GM23338 (cell line): ENCODE data around the gene RELCH.

Experiments
- CREB1 ChIP-seq: fragments of 250-450 bp; sonication (Bioruptor Pico); IDR thresholded peaks from 2 replicates; pipeline ENCODE4 v1.5.0; 2020; ENCODE audit warnings: low read depth, mild to moderate bottlenecking, moderate library complexity
- EZH2 ChIP-seq: fragments of 200-600 bp; sonication (generic); IDR thresholded peaks from one replicate; pipeline ENCODE4 v1.8.0; 2017; ENCODE audit warnings: antibody characterized with exemption, mild to moderate bottlenecking, low read depth; ENCODE audit not compliant: unreplicated experiment
- EZH2phosphoT487 ChIP-seq: fragments of 200-600 bp; sonication (generic); IDR thresholded peaks from one replicate; pipeline ENCODE4 v1.8.1; 2018; ENCODE audit warnings: antibody characterized with exemption; ENCODE audit not compliant: unreplicated experiment
- JUNB ChIP-seq: IDR thresholded peaks from one replicate; pipeline ENCODE4 v1.6.1; 2016; ENCODE audit warnings: antibody characterized with exemption; ENCODE audit not compliant: unreplicated experiment
- NANOG ChIP-seq: IDR thresholded peaks from 2 replicates; pipeline ENCODE4 v1.6.1; 2016; ENCODE audit warnings: antibody characterized with exemption, borderline replicate concordance
- POLR2AphosphoS5 ChIP-seq: IDR thresholded peaks from 2 replicates; pipeline ENCODE4 v1.6.1; 2016; ENCODE audit warnings: antibody characterized with exemption, low read depth
- STAT1 ChIP-seq: IDR thresholded peaks from one replicate; pipeline ENCODE4 v1.6.1; 2016; ENCODE audit warnings: antibody characterized with exemption; ENCODE audit not compliant: unreplicated experiment
- TF ChIP-seq, protein P1 (sequence below), 2 experiments: fragments of 200-600 bp in 1 of 2; sonication (generic) in 1 of 2; conservative IDR thresholded peaks; 2 replicates each; pipeline versions ENCODE4 v1.5.1 to v1.6.1; 2016 to 2017; ENCODE audit warnings: antibody characterized with exemption in 2 of 2, low read depth in 2 of 2, mild to moderate bottlenecking in 2 of 2, moderate library complexity in 1 of 2
- TF ChIP-seq, protein P2 (sequence below): IDR thresholded peaks from one replicate; pipeline ENCODE4 v1.6.1; 2018; ENCODE audit warnings: antibody characterized with exemption; ENCODE audit not compliant: unreplicated experiment
- TF ChIP-seq, protein P3 (sequence below): IDR thresholded peaks from 2 replicates; pipeline ENCODE4 v1.6.1; 2016; ENCODE audit warnings: antibody characterized with exemption

DNA sequence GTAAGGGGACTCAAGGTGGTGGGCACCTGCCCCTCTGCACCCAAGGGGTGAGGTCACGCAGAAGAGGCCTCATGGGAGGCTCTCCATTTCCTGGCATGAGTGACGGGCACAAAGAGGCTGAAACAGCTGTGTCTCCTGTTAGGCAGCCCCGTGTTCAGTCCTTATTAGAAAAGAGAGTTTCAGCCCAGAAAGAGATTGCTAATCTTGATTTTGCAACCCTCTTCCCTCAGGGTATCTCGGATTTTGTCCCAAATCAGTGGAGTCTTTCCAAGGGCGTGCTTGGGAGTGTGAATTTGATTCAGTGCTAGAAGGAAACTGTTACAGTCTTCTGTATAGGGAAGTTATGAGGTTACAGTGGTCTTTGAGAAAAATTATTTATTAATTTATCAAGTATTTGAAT, 148.4 kb downstream of the RELCH start:
- TF ChIP-seq, protein P1, sequence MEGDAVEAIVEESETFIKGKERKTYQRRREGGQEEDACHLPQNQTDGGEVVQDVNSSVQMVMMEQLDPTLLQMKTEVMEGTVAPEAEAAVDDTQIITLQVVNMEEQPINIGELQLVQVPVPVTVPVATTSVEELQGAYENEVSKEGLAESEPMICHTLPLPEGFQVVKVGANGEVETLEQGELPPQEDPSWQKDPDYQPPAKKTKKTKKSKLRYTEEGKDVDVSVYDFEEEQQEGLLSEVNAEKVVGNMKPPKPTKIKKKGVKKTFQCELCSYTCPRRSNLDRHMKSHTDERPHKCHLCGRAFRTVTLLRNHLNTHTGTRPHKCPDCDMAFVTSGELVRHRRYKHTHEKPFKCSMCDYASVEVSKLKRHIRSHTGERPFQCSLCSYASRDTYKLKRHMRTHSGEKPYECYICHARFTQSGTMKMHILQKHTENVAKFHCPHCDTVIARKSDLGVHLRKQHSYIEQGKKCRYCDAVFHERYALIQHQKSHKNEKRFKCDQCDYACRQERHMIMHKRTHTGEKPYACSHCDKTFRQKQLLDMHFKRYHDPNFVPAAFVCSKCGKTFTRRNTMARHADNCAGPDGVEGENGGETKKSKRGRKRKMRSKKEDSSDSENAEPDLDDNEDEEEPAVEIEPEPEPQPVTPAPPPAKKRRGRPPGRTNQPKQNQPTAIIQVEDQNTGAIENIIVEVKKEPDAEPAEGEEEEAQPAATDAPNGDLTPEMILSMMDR (conservative IDR thresholded peaks at IDR 0.05; ENCODE audit: low read depth in 2 of 2) = no peak
- TF ChIP-seq EZH2 (no peak), EZH2phosphoT487 (no peak), POLR2AphosphoS5 (no peak), NANOG (no peak), STAT1 (no peak), JUNB (no peak), CREB1 (CRISPR knock-in tag) (no peak)
- TF ChIP-seq, protein P2, sequence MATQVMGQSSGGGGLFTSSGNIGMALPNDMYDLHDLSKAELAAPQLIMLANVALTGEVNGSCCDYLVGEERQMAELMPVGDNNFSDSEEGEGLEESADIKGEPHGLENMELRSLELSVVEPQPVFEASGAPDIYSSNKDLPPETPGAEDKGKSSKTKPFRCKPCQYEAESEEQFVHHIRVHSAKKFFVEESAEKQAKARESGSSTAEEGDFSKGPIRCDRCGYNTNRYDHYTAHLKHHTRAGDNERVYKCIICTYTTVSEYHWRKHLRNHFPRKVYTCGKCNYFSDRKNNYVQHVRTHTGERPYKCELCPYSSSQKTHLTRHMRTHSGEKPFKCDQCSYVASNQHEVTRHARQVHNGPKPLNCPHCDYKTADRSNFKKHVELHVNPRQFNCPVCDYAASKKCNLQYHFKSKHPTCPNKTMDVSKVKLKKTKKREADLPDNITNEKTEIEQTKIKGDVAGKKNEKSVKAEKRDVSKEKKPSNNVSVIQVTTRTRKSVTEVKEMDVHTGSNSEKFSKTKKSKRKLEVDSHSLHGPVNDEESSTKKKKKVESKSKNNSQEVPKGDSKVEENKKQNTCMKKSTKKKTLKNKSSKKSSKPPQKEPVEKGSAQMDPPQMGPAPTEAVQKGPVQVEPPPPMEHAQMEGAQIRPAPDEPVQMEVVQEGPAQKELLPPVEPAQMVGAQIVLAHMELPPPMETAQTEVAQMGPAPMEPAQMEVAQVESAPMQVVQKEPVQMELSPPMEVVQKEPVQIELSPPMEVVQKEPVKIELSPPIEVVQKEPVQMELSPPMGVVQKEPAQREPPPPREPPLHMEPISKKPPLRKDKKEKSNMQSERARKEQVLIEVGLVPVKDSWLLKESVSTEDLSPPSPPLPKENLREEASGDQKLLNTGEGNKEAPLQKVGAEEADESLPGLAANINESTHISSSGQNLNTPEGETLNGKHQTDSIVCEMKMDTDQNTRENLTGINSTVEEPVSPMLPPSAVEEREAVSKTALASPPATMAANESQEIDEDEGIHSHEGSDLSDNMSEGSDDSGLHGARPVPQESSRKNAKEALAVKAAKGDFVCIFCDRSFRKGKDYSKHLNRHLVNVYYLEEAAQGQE = no peak
- TF ChIP-seq, protein P3, sequence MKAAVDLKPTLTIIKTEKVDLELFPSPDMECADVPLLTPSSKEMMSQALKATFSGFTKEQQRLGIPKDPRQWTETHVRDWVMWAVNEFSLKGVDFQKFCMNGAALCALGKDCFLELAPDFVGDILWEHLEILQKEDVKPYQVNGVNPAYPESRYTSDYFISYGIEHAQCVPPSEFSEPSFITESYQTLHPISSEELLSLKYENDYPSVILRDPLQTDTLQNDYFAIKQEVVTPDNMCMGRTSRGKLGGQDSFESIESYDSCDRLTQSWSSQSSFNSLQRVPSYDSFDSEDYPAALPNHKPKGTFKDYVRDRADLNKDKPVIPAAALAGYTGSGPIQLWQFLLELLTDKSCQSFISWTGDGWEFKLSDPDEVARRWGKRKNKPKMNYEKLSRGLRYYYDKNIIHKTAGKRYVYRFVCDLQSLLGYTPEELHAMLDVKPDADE = no peak
